Caki2 (cell line): ENCODE results near the gene CCN5. TPM values are rescaled to one million over a fixed set of nuclear protein-coding genes. Genes with fewer than 3 reads are reported as not detected.
"Not testable (repeated sequence)": the region's sequence is repeated elsewhere in the genome, so short reads cannot be mapped to it uniquely, and the experiment has no call there.

Source experiments
- DNase-seq: peaks from one replicate; pipeline ENCODE4 v3.0.0-alpha.2; 2015; ENCODE audit warnings: low read depth
- in situ Hi-C: cut with HindIII; loops from 2 replicates; pipeline ENCODE4 v1.10.0; 2016; ENCODE audit warnings: low sequenced_read_pairs, low pct_unique_long_range_greater_than_20kb, mixed read lengths
- total RNA-seq: library from RNA; depleted of rRNA; stranded (reverse); fragments of >200 nt; shearing (Covaris generic); gene quantifications from 2 replicates; pipeline ENCODE4 v1.2.3, GENCODE V29; 2014; ENCODE audit warnings: low replicate concordance

CCN5 gene
- total RNA-seq, 1 experiment from 2014 or later: 39.7 TPM

DNA sequence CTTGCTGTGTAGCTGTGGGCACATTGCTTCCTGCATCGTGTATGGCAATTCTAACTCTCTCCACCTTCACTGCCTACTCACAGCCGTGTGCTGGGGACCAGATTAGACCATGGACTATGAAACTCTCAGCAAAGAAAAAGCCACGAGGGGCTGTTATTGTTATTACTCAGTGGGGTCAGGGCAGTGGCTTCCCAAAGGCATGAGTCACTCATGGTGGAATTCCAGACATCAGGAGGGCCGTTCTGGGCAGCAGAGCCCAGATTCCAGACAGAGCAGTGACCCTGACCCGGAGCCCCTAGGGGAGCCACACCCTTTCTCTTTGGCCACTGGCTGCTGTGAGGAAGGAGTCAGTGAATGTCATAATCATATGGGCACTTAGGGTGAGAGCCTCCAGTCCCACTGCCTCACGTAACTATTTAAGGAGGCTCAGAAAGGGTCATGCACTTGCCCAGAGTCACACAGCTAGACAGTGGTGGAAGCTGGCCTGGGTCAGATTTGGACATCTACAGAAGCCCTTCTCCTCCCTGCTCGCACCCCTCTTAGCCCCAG, 22.2 kb upstream of the CCN5 start:
- in situ Hi-C loops: no loop called here
- peak; percentile 100 for DNase-seq

DNA sequence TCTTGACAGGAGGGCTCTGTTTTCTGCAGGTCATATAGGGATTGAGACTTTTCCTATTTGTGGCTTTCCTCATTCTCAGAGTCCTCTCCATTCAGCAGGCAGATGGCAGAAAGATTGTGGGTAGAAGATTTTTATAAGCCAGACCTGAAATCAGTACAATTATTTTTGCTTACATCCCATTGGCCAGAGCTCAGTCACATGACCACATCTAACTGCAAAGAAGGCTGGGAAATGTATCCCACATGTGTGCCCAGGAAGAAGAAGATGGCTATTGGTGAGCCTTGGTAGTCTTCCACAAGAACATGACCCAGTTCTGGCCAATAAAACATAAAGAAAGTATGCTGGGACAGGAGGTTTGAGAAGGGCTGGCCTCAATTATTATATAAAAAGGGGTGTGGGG, 21.5 kb upstream of the CCN5 start:
- no peak for DNase-seq
- in situ Hi-C loops: no loop called here

DNA sequence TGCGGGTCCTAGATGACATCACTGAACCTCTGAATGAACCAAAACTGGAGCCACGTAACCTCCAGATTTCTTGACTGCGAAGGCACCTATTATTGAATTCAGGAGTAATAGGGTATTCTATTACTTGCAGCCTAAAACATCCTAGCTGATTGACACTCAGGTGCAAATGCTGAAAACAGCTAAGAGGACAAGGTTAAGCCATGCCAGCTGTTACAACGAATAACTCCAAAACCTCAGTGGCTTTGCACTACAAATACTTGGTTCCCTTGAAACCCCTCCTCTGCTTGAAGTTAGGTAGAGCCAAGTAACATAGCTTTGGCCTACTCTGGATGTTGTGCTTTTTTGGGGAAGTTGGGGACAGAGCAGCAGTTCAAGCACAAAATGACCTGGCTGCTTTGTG, 21.0 kb upstream of the CCN5 start:
- in situ Hi-C loops: no loop called here
- DNase-seq: no peak

DNA sequence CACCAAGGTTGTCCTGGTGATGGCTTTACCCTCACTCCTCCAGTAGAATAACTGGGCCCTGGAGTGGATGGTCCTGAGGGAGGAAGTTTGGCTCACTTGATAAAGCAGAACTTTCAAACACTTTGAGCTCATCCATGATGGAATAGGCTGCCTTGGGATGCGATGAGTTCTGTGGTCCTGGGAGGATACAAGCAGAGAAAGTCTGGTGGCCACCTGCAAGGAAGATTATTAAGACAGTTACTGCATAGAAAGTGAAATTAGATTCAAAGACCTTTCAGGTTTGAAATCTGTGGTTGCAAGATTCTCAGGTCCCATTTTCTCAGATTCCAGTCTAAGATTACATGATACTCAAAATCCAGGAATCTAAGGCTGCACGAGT, 19.9 kb upstream of the CCN5 start:
- no peak for DNase-seq
- in situ Hi-C loops: no loop called here

DNA sequence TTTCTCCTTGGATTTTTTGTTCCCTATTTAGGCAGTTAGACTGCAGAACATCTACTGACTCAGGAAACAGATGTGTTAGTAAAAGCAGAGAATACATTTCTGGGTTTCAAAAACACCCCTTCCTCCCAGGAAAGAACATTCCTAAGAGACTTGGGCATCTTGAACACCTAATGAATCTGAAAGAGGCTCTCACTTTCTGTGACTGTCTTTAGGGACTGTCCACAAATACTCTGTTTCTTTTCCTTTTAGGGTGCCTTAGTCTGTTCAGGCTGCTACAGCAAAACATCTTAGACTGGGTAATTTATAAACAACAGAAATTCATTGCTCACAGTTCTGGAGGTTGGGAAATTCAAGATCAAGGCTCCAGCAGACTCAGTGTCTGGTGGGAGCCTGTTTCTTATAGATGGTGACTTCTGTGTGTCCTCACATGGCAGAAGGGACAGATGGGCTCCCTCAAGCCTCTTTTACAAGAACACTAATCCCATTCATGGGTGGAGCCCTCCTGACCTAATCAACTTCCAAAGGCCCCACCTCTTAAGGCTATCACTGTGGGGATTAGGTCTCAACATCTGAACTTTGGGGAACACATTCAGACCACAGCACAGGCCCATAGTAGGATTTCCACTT, 19.4 kb upstream of the CCN5 start:
- DNase-seq: no peak
- in situ Hi-C loops: no loop called here

DNA sequence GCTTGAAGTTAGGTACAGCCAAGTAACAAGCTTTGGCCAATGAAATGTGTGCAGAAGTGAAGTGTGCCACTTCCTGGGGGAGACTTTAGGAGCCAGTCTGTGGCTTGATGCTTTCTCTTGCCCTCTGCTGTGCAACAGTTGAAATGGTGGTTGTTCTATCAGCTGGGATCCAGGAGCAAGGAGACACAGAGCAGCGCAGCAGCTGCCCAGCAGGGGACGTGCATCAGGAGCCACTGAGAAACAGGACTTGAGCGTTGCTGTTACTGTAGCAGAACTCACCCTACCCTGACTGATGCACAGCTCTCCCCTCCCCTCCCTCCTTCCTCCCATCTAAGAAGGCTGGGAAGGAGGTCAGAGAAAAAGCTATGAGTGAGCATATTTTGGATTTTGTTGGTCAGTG, 18.9 kb upstream of the CCN5 start:
- DNase-seq: no peak
- in situ Hi-C loops: no loop called here

DNA sequence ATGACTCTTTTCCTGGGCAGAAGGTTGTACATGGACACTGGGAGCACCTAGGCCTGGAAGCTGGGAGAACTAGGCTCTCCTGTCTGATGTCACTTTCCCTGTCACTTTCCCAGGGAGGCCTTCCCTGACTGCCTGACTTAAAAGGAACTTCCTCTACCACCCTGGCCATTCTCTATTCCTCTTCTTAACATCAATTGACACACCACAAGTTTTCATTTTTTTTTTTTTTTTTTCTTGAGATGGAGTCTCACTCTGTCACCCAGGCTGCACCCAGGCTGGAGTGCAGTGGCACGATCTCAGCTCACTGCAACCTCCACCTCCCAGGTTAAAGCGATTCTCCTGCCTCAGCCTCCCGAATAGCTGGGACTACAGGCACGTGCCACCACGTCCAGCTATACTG, 18.1 kb upstream of the CCN5 start:
- DNase-seq, in situ Hi-C loops: not testable (repeated sequence)

DNA sequence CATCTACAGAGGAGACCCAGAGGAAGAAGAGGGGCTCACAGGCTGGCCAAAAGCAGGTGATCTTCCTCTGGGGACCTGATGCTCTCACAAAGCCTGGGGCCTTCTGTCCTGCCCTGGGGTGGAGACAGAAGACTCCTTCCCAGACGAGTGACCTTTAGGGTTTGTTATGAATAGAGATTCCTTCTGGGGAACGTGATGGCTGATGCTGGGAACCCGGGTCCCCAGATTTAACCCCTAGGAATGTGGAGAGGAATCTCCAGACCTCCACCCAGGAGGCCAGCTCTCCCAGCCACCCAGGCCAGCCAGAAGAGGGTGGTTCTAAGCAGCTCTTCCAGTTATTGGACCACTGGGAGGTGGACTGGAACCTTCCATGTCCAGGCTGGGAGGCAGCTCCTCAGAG, 16.8 kb upstream of the CCN5 start:
- in situ Hi-C loops: no loop called here
- DNase-seq: no peak

DNA sequence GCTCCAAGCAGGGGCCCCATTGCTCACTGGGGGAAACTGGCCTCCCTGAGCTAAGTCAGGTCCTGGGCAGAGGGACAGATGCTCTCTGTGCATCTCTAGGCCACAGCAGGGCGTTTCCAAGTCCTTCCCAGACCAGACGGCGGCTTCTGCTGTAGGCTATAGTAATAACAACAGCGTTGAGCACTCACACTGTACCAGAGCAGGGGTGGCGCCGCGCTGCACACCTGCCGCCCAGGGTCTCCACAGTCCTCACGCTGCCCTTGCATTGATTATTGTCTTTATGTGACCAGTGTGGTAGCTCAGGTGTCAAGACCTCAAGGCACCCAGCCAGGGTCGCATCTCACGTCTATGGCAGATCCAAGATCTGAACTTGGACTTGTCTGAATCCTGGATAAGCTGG, 14.9 kb upstream of the CCN5 start:
- no peak for DNase-seq
- in situ Hi-C loops: no loop called here

DNA sequence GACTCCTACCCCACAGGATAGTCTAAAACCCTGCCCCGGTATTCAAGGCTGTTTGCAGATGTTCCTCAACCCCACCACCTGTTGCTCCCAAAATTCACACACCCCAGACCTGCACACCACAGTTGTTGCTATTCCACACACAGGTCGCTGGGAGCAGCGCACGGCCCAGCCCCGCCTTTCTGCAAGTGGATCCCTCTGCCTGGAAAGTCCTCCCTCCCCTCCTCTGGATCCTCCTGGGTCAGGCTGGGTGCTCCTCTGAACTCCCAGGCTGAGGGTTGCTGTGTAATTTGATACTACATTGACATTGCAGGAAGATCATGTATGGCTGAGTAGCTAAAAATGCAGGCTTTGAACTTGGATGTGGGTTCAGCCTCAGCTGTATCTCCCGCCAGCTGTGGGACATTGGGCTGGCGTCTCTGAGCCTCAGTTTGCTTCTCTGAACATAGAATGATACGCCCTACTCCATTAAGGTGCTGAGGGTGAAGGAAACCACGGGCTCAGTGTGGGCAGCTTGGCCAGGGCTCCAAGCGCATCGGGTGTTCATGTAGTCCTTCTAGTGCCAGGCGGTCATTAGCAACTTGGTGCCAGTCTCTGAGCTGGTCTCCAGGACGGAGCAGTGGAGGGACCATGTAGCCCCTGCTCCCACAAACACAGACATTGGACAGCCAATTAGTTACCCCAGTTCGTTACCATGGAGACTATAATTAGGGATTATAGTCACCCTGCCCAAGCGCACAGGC, 13.9 kb upstream of the CCN5 start:
- in situ Hi-C loops: no loop called here
- DNase-seq: peak; percentile 55

DNA sequence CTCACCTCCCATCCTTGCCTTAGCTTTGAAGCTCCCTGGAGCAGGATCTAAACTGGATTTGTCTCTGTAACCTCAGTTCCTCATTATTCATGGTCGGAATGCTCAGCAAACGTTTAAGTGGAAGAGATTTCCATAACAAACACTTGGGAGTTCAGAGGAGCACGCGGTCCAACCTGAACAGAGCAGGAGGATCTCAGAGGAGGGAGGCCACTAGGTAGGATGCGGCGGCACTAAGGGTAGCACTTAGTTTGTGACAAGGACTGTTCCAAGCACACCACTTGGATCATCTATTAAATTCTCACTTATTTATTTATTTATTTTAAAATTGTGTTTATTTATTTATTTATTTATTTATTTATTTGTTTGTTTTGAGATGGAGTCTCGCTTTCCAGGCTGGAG, 13.3 kb upstream of the CCN5 start:
- no peak for DNase-seq
- in situ Hi-C loops: no loop called here

DNA sequence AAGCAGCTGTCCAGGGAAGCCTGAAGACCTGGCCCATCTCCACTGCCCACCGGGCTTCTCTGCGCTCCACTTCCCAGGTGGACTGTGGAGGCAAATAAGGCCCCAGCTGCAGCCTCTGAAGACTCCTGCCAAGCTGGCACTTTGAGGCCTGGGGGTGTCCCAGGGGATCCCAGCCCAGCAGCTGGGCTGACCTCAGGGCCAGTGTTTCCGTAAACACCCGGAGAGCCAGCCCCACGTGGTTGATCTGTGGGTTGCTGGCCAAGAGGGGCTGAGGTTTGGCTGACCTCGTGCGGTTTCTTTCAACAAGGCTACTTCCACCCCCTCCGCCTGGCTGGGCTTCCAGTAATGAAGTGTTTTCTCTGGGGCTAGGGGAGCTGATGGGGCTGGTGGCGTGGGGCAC, 12.4 kb upstream of the CCN5 start:
- in situ Hi-C loops: no loop called here
- no peak for DNase-seq

DNA sequence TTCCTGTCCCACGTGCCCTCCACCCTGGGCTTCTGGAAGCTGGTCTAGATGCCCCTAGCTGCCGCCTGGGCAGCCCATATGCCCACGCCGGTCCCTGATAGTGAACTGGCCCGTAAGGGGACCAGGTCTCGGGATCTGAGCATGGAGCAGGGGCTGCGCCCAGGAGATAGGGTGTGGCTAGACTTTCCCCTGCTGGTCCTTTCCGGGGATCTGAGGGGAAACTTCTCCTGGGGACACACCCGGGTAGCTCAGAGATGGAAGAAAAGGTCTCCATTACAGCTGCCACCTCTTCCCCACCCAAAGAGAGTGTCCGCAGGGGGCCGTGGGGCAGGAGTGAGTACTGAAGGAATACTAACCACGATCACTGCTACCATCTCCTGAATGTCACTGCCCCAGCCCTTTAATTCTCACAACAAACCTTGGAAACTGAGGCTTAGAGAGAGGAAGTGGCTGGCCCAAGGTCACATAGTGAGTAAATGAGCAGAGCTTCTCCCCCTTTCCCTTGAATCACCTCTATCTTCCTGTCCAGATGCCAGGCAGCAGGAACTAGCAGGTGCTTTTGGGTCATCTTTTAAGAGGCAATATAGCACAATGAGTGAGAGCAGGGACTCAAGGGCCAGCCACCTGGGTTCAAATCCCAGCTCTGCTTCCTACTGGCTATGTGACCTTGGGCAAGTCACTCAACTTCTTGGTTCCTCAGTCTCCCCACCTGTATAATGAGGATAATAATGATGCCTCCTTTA, 11.8 kb upstream of the CCN5 start:
- in situ Hi-C loops: no loop called here
- DNase-seq: no peak

DNA sequence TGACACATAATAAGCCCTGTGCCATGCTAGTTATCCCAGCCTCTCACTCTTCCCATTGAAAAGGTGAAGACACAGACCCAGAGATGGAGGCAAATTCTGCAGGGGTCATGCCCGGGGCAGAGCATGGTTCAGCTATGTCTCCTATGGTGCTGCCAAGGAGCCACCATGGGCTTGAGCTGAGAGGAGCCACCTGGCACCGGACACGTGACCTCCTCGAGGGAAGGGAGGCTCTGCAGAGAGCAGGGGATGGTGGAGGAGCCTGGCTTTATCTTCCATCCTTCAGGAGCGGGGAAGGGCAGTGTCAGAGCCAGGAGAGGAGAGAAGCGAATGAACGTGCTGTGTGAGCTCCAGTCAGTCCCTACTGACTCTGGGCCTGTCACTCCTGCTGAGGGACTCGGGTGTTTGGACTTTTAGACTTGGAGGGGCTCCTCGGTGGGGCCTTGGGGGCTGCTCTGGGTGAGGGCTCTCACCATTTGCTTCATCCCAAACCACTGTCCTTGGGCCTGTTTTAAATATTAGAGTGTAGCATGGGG, 11.1 kb upstream of the CCN5 start:
- no peak for DNase-seq
- in situ Hi-C loops: no loop called here

DNA sequence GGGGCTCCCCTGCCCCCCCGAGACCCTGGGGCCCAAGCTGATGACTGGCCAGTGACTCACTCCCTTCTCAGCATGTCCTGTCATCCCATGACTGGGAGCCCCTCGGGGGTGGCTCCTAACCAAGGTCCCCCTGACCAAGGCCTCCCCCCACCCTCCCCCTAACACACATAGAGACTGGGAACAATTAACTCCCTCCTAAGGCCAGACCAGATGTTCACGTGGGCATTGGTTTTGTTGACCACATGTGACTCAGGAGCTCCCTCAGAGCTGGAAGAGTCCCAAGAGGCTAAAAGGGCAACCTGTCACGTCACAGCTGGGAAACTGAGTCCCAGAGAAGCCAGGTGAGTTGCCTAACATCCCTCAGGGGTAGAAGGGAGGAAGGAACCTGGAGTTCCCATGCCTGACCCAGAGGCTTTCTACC, 10.6 kb upstream of the CCN5 start:
- no peak for DNase-seq
- in situ Hi-C loops: no loop called here

DNA sequence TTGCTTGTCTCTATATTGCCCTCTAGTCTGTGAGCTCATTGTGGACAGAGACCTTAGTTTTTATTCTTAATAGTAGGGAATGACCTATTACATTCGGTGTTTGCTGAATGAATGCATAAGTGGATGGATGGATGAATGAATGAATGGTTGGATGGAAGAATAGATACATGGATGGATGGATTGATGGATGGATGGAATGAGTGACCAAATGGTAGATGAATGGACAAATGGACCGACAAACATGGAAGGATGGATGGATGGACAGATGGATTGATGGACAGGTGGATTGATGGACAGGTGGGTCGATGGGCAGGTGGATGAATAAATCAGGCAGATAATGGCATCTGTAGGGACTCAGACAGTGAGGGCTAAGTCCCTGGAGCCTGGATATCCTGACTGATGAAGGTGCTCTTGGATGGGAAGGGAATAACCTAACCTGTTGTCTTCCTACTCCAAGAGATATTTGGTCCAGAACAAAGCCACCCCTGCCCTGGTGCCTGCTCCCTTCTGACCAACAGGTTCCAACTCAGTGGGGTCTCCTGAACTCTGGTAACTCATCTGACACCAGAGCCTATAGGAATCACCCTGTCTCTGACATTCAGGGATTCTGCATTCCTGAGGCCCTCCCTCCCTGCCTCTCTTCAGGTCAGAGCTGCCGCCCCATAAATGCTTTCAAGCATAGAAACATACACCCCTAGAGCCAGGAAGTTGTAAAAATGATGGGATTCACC, 9.6 kb upstream of the CCN5 start:
- no peak for DNase-seq
- in situ Hi-C loops: no loop called here

DNA sequence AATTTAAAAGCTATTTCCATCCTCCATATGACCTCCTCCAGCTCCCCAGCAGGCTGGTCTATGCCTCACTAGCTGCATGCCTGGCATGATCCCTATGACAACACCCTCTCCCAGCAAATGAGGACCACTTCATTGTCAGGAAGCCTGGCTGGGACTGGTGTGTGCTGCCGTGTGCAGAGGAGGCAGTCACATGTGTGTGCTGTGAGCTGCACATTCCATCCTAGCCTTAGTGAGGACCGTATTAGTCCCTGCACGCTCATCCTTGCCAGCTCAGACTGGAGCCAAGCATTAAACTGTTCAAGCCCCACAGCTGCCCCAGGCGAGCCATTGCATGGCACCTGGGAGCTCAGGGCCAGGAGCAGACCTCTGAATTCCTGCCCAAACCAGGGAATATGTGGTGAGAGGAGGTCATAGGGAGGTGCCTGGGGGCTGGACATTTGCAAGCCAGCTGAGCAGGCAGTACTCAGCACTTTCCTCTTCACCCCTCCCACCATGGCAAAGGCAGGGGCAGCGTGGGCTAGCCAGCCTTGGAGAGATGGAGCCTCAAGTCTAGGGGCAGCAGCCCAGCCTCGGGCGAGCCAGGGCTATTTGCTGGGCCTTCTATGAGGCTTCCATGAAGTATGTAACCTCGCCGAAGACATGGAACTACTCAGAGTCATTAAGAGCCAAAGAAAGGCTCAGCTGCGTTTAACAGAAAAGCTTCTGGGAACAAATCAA, 8.7 kb upstream of the CCN5 start:
- in situ Hi-C loops: no loop called here
- DNase-seq: no peak

DNA sequence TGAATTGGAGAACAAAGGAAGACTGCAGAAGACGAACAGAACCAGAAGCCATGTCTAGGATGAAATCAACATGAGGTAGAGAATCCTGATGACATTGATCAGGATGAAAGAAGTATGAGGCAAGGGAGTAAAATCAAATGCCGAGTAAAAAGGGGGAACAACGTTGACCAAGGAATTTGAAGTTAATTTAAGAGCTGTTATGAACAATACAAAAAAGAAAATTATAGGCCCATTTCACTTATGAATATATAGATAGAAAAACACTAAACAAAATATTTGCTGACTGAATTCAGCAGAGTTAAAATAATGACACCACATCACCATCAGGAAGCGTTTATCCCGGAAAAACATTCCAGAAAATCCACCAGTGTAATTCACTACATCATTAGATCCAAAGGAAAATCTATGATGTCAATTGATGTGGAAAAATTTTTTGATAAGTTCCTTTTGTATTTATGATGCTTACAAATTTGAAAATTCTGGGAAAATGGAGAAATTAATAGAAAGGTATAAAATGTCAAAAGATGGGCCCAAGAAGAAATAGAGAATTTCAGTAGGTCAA, 8.1 kb upstream of the CCN5 start:
- in situ Hi-C loops: no loop called here
- no peak for DNase-seq
